HFFc6 (cell line): Measurements from ENCODE around the gene FAF2. TPM values are rescaled to one million over a fixed set of nuclear protein-coding genes. Genes with fewer than 3 reads are reported as not detected.

Experiments
- DNase-seq: peaks from one replicate; pipeline ENCODE4 v3.0.0-alpha.2; 2018
- H3K27ac Mint-ChIP-seq: 2 replicates; pipeline ENCODE4 v1.8.0; 2020; ENCODE audit warnings: mild to moderate bottlenecking, mixed read lengths
- H3K27me3 Mint-ChIP-seq: 2 replicates; pipeline ENCODE4 v1.8.0; 2021; ENCODE audit warnings: mild to moderate bottlenecking, moderate library complexity, mixed read lengths; ENCODE audit not compliant: insufficient read depth
- H3K36me3 Mint-ChIP-seq: 2 replicates; pipeline ENCODE4 v1.8.0; 2021; ENCODE audit warnings: low read depth, mixed read lengths
- H3K4me1 Mint-ChIP-seq: 2 replicates; pipeline ENCODE4 v1.8.0; 2020; ENCODE audit warnings: low read depth, mixed read lengths
- H3K4me3 Mint-ChIP-seq: 2 replicates; pipeline ENCODE4 v1.8.0; 2020; ENCODE audit warnings: mild to moderate bottlenecking, moderate library complexity, mixed read lengths
- H3K9me3 Mint-ChIP-seq: 2 replicates; pipeline ENCODE4 v1.8.0; 2020; ENCODE audit warnings: mild to moderate bottlenecking, mixed read lengths
- CTCF ChIP-seq: fragments of 200-600 bp; sonication (generic); IDR thresholded peaks from 2 replicates; pipeline ENCODE4 v1.5.0; 2021; ENCODE audit warnings: antibody characterized with exemption, mild to moderate bottlenecking
- total RNA-seq, 6 experiments: library from RNA; stranded (reverse); fragmentation: NEBNext Ultra II Directional; extraction: Animal tissue kit (Norgen Biotek cat#: 25700); gene quantifications; 2 replicates in 1 of 6; 3 replicates in 5 of 6; pipeline ENCODE4 v1.2.3, GENCODE V29; 2021

The FAF2 gene
- total RNA-seq, 6 experiments from 2014 or later, result 43.4 to 53.1 (median 49.3) TPM

DNA sequence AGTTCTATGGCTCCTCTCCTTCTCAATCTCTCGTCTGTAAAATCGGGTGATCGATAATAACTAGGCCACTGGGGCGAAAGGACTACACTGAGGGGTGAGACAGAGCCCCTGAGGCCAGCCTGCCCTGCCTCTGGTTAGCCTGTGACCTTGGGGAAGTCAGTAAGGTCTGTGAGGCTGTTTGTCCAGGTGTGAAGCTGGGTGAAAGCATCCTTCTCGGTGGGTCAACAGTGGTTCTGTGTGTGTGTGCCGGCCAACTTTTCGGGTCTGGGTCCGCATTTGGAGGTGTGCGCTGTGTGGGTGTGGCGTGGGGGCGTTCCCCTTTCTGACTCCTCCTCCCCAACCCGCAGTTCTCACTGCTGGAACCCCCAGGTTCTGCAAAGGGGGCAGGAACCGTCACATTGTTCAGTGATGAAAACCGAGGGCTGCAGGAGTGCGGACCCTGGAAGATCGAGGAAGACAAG, 94.0 kb downstream of the FAF2 start:
- Mint-ChIP-seq H3K36me3 (no peaks in the 10 kb centered on the region), H3K4me3 (peak overlapping the region; percentile 57), H3K27me3 (peaks cover 8% of the 10 kb centered on the region), H3K4me1 (peaks cover 21% of the 10 kb centered on the region), H3K9me3 (no peaks in the 10 kb centered on the region), H3K27ac (no peak overlapping the region)
- TF ChIP-seq CTCF, result no peak
- no peak for DNase-seq

GRCh38 chr5:176542596-176543427, 94.6 kb downstream of the FAF2 start:
- H3K4me1 Mint-ChIP-seq, result peaks cover 21% of the 10 kb centered on the region
- peak; percentile 17; the same call in 1 of the 2 replicates for TF ChIP-seq CTCF
- no peaks in the 10 kb centered on the region for H3K9me3 Mint-ChIP-seq
- peaks cover 9% of the 10 kb centered on the region for H3K27me3 Mint-ChIP-seq
- no peaks in the 10 kb centered on the region for H3K36me3 Mint-ChIP-seq
- DNase-seq, result no peak
- H3K4me3 Mint-ChIP-seq, result peak overlapping the region; percentile 57
- H3K27ac Mint-ChIP-seq, result no peak overlapping the region

- no peak for TF ChIP-seq CTCF
- H3K27ac Mint-ChIP-seq, result 0 out of 2 replicates have a peak overlapping the region, but pooled peaks have one; percentile 21
- H3K4me3 Mint-ChIP-seq, result peak overlapping the region; percentile 87
- H3K9me3 Mint-ChIP-seq, result no peaks in the 10 kb centered on the region
- H3K36me3 Mint-ChIP-seq, result no peaks in the 10 kb centered on the region
- DNase-seq, result no peak
- peaks cover 14% of the 10 kb centered on the region for H3K4me1 Mint-ChIP-seq
- peaks cover 13% of the 10 kb centered on the region for H3K27me3 Mint-ChIP-seq
Measured at GRCh38 chr5:176543428-176544182, 95.4 kb downstream of the FAF2 start.

DNA sequence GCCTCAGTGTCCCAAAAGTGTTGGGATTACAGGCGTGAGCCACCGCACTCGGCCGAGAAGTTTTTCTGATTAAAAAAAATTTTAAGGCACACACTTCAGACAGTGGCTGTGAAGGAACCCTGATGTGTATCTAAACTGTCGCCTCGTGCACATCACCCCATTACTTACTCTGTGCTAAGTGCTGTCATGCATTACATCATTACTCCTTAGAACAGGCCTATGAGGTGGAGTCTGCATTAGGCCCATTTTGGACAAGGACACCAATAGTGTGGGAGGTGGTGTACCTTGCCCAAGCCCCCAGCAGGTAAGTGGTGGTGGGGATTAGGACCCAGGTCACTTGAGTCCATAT, 97.2 kb downstream of the FAF2 start:
- H3K9me3 Mint-ChIP-seq, result no peaks in the 10 kb centered on the region
- no peak for TF ChIP-seq CTCF
- no peaks in the 10 kb centered on the region for H3K36me3 Mint-ChIP-seq
- H3K4me3 Mint-ChIP-seq, result no peak overlapping the region
- no peak overlapping the region for H3K27ac Mint-ChIP-seq
- H3K27me3 Mint-ChIP-seq, result peaks cover 13% of the 10 kb centered on the region; the same call in 1 of the 2 replicates
- peaks cover 8% of the 10 kb centered on the region for H3K4me1 Mint-ChIP-seq
- DNase-seq, result no peak

GRCh38 chr5:176545737-176546509, 97.7 kb downstream of the FAF2 start:
- no peak for DNase-seq

More at GRCh38 chr5:176545737-176546509, 97.7 kb downstream of the FAF2 start:
- peaks cover 15% of the 10 kb centered on the region; the same call in 1 of the 2 replicates for H3K27me3 Mint-ChIP-seq
- no peaks in the 10 kb centered on the region for H3K9me3 Mint-ChIP-seq
- H3K27ac Mint-ChIP-seq, result no peak overlapping the region
- no peak for TF ChIP-seq CTCF
- no peak overlapping the region for H3K4me3 Mint-ChIP-seq
- peaks cover 8% of the 10 kb centered on the region for H3K4me1 Mint-ChIP-seq
- no peaks in the 10 kb centered on the region for H3K36me3 Mint-ChIP-seq
